Measurements from ENCODE around the gene CCDC7.
"Not testable (repeated sequence)": the region's sequence is repeated elsewhere in the genome, so short reads cannot be mapped to it uniquely, and the experiment has no call there.

CCDC7 gene

DNA sequence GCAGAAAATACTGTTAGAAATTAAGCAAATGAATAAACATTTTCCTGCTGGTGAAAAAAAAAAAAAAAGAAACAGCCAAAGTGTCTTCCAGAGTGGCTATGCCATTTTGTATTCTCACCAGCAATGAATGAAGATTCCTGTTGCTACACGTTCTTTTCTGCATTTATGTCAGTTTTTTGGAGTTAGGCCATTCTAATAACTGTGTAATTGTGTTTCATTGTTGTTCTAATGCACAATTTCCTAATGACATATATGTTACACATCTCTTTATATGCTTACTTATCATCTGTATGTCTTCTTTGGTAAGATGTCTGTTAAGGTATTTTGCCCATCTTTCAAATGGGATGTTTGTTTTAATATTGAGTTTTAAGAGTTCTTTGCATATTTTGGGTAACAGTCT, 298.4 kb downstream of the CCDC7 start:
- DNase-seq, result no peak

DNA sequence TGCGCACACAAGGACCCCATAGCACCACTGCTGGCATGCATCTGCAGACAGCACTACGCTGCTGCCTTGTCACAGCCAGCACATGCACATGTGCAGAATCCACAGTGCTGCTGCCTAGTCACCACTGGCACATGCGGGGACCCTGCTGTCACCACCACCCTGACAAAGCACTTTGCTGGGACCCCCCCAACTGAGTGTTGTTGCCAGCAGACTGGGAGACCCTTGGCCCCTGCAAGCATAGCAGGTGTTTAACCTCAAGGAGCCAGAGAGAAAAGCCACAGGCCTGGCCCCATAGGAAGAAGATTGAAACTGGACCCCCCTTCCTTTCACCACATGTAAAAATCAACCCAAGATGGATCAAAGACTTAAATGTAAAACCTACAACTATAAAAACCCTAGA, 300.9 kb downstream of the CCDC7 start:
- no peak for DNase-seq

DNA sequence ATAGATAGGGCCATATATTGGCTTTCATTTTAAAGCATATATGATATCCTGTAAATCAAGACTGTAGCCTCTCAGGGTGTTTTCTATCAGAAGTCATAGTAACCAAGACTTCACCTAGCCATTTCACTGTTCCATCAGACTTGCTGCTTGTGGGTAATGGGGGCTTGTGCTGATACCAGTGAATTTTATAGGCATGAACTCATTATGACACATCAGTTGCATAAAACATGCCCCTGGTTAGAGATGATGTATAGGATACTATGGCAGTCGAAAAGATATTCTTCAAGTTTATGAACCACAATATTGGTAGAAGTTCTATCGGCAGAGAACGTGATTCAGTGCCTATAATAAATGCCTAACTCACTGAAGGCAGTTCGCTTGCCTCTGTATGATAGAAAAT, 305.6 kb downstream of the CCDC7 start:
- DNase-seq, result no peak

DNA sequence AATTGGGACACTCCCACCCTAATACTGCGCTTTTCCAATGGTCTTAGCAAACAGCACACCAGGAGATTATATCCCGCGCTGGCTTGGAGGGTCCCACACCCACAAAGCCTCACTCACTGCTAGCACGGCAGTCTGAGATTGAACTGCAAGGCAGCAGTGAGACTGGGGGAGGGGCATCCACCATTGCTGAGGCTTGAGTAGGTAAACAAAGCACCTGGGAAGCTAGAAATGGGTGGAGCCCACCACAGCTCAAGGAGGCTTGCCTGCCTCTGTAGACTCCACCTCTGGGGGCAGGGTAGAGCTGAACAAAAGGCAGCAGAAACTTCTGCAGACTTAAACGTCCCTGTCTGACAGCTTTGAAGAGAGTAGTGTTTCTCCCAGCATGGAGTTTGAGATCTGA, 309.0 kb downstream of the CCDC7 start:
- DNase-seq, result not testable (repeated sequence)

DNA sequence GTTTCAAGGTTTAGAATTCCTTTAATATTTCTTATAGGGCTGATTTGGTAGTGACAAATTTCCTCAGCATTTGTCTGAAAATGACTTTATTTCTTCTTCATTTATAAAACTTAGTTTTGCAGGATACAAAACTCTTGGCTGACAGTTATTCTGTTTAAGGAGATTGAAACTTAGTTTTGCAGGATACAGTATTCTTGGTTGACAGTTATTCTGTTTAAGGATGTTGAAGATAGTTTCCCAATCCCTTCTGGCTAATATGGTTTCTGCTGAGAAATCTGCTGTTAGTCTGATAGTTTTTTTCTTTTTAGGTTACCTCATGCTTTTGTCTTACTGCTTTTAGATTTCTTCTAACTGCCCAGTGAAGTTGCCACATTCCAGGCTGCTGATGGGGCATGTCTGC, 325.3 kb downstream of the CCDC7 start:
- no peak for DNase-seq

DNA sequence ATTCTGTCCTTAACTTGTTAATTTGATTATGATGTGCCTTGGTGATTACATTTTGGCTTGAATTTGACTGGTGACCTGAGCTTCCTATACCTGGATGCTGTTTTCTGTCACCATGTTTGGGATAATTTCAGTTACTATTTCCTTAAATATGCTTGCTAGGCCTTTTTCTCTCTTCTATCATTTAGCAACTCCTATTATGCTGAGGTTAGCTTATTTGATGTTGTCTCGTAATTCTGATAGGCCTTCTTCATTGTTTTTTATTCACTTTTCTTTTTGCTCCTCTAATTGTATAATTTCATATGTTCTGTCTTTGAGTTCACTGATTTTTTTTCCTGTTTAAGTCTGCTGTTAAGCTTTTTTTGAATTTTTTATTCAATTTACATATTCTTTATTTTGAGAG, 327.2 kb downstream of the CCDC7 start:
- no peak for DNase-seq

DNA sequence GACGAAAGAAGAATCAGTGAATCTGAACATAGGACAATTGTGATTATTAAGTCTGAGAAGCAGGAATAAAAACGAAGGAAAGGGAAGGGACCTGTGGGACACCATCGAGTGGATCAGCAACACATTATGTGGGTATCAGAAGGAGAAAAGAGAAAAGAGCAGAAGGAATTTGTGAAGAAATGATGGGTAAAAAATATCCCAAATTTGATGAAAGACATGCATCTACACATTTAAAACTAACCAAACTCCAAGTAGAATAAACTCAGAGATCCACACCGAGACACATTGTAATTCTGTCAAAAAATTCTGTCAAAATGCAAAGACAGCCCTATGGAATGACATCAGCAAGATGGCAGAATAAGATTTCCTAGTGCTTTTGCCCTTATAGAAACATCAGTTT, 341.0 kb downstream of the CCDC7 start:
- no peak for DNase-seq

DNA sequence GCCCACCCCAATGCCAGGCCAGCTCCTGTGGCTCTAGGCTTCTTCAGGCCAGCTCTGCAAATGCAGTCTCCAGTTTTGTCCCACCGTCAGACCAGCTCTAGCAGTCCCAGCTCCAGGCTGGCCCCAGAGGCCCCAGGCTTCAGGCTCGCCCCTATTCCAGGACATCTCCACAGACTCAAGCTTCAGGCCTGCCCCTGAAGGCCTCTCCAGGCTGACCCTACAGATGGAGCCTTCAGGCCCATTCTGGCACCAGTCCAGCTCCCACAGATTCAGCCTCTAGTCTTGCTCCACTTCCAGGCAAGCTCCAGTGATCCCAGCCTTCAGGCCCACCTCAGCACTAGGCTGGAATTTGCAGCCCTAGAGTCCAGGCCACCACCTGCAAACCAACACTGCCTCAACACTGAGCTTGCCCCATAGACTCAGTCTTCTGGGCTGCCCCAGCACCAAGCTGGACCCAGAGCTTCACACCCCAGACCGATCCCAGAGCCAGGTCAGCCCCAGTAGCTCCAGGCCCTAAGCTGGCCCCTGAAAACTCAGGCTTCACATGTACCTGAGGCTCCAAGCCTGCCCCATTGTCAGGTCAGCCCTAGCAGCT, 341.8 kb downstream of the CCDC7 start:
- DNase-seq, result no peak

DNA sequence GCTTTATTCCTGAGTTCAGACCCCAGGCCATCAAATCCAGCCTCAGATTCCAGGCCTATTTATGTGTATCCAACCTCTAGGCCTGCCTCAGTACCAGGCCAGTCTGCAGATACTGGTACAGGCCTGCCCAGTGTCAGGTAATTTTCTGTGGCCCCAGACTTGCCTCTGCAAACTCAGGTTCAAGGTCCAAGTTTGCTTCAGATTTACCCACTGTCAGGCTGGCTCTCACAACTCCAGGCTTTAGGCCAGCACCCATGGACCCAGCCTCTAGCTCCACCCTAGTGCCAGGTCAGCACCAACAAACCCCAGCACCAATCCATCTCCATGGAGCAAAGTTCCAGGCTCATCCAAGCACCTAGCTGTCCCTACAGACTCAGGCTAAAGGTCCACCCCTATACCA, 342.4 kb downstream of the CCDC7 start:
- DNase-seq, result no peak

DNA sequence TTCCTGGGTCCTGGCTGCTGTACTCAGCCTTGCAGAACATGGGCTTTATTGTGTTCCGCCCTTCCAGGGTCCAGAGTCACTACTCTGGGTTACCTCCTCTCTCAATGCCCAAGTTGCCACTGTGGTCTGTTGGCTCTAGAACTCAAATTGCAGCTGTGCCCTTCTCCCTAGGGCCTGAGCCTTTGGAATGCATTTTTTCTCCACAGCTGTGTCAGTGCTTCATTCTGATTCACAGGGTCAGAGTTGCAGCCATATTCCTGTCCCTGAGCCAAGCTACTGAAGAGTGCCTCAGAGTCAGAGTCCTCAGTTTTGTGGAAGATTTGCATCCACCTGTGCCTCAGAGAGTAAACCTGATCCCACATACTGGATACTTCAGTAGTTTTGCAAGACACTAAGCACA, 344.5 kb downstream of the CCDC7 start:
- no peak for DNase-seq

DNA sequence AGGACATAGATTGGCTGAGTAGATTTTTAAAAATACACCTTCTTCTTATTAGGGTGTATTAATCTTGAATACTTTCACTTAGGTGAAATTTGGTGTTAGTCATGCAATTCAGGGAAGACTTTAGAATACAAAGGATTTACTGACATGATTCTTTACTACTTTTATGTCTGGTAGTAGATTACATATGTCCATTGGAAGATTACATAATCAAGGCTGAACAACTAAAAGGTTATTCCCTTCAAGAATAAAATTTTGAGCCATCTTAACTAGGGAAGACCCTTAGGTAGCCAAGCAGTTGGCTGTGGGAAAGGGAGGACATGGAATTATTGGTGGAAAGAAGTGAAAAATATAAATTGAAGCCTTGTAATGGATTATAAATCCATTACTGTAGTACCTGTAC, 347.1 kb downstream of the CCDC7 start:
- no peak for DNase-seq

DNA sequence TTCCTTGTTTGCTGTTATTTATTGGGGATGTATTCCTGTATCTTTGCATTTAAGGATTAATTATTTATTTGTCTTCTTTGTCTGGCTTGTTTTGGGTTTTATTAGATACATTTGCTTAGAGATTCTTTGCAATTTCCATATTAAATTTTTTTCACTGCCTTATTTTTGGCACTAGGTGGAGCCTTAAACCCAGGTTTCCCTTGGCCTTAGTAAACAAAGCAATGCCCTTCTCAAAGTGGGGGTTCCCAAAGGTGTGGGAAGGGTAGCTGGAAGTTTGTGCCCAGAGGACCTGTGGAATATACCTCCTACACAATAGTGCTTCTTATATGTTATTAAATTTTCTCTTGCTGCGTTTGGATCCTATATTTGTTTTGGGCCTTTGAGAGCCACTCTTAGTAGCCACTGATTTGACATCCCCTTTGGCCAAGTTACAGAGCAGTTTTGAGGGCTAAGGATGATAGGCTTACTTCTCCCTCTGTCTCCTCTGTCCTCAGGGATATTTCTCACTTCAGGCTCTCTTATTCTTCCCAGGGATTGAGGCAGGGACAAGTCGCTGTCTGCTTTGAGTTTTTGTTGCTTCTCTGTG, 349.8 kb downstream of the CCDC7 start:
- peak; percentile 56 for DNase-seq

DNA sequence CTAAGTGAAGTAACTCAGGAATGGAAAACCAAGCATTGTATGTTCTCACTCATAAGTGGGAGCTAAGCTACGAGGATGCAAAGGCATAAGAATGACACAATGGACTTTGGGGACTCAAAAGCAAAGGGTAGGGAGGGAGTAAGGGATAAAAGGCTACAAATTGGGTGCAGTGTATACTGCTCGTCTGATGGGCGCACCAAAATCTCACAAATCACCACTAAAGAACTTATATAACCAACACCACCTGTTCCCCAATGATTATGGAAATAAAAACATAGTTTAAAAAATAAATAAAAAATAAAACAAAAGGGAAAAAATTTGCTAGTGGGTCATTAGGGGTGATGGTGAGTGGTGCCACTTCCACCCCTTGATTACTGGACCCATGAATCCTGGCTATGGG, 351.5 kb downstream of the CCDC7 start:
- DNase-seq, result not testable (repeated sequence)

DNA sequence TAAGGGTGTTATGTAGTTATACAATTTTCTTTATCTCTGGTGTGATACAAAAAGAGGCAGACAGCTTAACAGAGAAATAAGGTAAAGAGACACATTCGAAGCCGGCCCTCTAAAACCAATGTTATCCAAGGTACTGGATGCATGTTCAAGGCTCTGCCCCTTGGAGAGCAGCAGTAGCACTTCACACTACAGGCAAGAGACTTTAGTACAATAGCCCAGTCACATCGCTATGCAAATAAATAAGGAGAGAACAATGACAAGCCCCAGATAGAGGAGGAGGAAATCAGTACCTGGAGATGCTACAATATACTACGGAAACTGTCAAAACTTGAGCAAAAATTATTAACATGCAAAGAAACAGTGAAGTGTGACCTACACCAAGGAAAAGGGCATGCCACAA, 401.0 kb downstream of the CCDC7 start:
- no peak for DNase-seq

DNA sequence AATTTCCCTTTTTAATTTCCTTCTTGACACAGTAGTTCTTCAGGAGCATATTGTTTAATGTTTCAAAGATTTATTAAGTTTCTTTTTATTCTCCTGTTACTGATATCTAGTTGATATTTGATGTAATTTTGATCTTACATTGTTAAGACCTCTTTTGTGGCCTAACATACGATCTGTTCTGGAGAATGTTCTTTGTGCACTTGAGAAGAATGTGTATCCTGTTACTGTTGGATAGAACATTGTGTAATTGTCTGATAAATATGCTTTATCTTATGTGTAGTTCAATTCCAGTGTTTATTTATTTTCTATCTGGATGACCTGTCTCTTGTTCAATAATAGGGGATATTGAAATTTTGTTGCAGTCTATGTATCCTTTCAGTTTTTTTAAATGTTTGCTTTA, 405.4 kb downstream of the CCDC7 start:
- DNase-seq, result no peak

DNA sequence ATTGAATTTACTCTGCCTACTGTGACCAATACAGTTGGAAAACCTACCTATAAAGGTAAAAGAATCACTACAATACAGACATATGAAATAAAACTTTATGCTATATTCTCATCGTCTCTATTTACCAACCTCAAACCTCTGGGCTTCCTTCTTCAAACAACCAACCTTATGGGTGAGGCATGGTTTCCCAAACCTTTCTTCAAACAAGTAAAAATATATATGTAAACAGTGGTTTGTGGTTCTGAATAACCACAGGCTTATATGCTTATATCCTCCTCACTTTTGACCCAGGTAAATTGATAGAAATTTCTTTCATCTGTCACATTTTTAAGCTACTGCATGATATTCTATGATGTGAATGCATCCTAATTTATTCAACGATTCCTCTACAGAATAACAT, 408.5 kb downstream of the CCDC7 start:
- no peak for DNase-seq

DNA sequence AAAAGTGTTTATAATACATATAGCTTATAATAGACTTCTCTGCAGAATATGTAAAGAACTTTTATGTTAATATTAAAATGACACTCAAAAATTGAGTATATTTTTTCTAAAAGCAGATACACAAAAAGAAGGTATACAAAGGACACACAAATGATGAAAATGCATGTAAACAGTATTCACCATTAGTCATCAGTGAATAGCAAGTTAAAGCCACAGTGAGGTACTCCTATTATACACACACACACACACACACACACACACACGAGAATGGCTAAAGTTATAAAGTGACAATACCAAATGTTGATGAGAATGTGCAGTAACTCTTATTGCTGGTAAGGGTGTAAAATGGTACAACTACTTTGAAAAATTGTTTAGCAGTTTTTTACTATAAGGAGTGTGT, 419.2 kb downstream of the CCDC7 start:
- no peak for DNase-seq

DNA sequence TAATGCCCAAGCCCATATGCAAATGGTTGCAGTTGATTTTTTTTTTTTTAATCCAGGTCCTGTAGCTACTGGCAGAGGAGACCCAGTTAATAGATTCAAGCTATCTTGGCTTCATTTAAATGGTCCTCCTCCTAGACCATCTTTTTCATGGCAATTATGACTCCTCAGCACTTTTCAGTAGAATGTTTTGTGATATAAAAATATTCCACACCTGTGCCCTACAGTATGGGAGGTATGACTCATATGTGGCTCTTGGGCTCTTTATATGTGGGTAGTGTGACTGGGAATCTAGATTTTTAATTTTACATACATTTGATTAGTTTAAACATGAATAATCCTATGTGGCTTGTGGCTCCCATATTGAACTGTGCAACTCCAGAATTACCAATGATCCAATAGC, 432.0 kb downstream of the CCDC7 start:
- DNase-seq, result no peak

DNA sequence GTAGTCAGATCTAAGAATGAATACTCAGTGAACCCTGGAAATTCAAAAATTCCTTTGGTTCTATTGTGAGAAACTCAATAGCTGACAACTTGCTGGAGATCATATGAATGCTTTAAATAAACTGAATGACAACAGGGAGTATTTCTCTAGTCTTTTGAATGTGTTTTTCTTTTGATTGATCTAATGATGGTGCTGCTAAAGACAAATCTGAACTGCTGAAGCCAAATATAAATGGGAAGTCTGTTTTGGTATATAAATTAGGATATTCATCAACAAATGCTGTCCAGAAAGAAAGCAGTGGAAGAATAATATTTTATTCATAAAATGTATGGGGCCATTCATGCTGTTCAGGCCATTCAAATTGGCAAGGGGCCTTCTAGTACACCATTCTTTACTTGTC, 432.7 kb downstream of the CCDC7 start:
- DNase-seq, result no peak

DNA sequence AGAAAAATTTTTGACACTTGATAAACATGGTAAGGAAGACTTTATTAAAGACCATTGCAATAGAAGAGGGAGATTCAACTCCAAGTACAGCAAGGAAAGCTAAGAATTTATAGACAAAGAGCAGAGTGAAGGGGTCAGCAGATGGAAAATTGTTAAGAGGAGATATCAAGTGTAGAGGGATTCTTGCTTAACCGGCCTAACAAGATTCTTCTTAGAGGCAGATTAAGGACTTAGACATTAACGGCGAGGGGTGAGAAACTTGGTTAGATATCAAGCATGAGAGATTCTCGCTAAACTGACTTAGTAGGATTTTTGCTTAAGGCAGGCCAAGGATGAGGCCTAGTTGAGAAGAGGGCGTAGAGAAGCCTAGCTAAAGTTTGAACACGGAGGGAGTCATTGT, 436.1 kb downstream of the CCDC7 start:
- no peak for DNase-seq

DNA sequence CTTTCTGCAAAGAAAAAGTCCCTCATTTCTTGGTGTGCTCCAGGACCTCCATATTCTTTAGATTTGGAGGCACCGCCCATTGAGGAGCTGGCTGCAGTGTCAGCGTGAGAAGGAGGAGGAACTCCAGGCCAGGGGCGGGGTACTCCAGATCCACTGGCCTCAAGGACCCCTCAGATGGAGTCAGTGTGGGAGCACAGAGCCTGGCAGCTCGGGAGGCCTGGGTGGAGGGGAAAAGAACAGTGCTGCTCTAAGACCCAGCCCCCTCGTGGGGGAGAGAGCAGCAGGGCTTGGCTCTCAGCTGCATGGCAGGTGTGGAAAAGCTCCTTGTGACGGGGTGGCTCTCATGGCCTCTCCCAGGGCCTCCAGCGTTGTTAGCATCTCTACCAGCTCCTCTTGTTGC, 441.5 kb downstream of the CCDC7 start:
- DNase-seq, result no peak

DNA sequence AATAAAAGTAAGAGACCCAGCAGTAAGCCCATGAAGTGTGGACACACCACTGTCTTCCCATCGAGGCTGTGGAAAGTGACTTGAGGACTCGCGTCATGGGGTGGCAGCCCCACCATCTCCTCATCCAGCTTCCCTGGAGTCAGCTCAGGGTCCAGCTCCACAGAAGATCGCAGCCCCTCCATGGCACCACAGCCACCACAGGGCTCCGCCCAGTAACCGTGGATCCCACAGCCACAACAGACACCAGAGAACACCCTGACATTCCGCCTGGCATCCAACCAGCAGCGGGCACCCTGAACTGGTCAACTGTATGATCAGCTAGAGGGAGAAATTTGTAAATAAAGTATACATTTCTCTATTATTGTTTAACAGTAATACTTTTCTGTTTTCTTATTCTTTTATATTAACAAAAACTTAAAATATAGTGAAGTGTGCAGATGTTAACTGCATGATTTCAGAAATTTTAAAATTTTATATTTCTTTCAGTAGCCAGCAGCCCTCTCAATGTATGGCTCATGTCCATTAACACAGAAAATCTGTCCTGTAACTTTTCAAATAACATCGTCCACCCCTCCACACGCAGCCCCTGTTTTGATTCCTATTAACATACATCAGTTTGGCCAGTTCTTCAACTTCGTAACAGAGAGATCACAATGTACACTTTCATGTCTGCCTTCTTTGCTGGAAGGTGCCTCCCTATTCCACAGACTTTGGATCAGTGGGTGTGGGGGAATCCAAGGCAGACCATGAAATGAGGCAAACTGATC, 442.4 kb downstream of the CCDC7 start:
- DNase-seq, result no peak

DNA sequence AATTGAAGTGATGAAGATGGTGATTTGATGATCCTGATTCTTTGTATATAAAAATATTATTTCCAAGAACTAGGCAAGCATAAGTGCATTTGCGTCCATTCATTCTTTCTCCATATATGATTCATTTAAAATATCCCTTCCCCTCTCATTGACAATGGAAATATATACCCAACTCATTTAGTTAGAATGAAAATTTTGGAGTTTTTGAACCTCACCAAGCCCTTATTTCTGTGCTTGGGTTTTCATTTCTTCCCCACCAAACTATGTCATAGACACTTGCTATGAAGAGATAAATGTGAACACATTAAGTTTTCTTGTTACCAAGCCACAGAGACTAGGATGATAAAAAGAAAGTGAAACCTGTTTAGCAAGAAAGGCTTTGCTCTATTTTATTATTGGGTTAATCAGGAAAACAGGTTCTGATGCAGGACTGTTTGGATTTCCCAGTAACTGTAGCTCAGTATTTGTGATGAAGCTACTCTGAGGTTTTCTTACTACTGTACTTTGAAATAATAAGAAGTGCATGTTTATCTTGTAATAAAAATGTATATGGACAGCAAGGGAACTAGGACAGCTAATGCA, 443.8 kb downstream of the CCDC7 start:
- DNase-seq, result no peak

DNA sequence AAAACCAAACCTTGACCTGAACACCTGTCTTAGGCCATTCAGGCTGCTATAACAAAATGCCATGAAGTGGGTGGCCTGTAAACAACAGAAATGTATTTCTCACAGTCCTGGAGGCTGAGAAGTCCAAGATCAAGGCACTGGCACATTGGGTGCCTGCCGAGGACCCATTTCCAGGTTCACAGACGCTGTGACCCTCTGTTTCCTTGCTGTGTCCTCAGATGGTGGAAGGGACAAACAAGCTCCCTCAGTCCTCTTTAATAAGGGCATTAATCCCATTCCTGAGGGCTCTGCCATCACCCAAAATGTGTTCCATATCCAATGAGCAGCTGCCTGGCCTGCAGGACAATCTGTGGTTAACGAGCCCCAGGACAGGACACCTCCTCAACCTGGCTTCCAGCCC, 444.5 kb downstream of the CCDC7 start:
- no peak for DNase-seq

Measured in CD4-positive, alpha-beta T cell treated with Interleukin-10 for 1 hour (primary cell).